ENCODE data around the gene PHACTR3.

Gene PHACTR3

DNA sequence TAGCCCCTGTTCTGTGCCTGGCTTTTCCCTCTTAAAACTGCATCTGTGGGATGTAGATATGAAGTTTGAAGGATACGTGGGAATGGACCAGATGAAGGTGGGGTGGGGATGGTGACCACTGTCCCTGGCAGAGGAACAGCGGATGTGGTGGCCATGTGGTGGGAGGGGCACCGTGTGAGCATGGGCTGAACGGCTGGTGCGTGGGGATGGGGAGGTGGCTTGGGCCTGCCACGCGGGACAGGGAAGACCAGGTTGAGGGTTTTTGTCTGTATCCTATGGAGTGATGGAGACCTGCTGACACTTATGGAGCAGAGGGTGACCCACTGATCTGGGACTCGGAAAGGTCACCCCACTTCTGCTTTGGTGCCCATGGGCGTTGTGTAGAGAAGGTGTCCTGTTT, 19.2 kb downstream of the PHACTR3 start:
- no peak for DNase-seq

DNA sequence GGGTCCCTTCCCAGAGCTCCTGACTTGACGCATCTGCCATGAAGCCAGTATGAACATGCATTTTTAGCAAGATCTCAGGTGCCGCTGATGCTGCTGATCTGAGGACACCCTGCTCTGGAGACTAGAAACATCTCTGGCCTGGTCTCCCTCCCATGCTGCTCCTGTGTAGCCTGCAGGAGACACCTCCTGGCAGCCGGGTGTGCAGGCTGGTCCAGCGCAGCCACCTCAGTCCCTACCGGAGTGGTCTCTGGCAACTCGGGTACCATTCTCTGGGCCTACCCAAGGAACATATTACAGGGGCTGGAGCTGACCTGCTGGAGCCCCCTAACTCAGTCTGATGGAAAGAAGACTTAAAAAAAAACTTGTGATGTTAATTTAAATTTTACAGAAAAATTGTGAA, 20.1 kb downstream of the PHACTR3 start:
- DNase-seq = no peak

DNA sequence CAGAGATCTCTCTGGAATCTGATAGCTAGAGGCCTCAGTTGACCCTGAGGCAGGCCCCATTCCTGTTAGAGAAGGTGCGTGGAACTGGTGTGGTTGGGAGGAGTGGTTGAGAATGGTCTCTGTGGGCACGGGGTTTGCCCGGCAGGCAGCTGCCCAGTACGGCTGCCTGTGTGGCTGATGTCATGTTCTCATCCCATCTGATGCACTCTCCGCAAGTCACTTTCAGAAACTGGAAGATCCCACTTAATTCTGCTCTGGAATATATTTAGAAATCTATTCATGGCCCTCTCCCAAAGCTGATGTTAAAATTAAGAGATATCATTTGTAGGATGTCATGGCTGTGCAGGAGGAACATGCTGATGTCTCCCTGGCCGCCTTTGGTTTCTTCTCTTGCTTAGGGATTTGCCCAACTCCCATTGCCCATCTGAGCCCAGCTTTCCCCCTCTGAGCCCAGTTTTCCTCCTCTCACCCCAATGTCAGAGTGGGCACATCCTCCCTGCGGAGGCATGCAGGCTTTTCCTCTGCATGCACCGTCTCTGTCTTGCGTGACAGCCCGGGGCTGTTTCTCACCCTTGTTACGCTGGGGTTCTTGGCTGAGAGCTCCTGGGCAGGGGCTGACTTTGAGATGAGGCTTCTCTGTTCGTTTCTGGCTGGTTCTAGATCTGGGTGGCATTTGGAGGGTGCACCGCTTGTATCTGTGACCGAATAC, 21.0 kb downstream of the PHACTR3 start:
- DNase-seq = no peak

DNA sequence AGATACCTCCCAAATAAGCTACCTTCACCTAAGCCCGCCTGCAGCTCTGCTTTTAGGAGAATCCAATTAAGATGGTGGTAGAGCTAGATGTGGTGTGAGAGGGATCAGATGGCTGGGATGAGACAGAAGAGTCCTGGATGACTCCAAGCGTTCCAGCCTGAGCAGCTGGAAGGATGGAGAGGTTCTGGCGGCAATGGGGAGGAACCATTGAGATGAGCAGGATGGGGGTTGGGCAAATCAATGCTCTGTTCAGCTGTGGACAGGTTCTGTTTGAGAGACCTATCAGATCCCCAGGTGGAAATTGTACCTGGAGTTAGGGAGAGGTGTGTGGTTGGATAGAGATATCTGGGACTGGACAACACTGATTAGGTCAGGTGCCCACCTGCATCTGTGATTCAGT, 23.0 kb downstream of the PHACTR3 start:
- no peak for DNase-seq

DNA sequence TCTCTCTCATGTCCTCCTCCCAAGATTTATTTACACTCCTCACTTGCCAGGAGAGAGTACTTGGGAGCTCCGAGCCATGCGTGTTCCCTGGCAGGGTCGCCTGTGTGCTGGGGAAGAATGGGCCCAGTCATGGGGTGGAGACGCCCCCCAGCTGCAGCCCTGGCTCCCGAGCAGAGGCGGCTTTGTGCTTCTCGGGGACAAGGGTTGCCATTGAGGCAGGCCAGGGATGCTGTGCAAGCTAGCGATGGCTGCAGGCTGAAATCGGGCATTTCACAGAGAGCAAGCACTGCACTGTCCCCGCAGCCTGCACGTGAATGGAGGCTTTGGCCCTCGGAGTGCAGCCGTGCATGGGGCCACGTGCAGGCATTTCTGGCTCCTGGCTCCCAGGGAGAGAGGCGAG, 23.8 kb downstream of the PHACTR3 start:
- no peak for DNase-seq

DNA sequence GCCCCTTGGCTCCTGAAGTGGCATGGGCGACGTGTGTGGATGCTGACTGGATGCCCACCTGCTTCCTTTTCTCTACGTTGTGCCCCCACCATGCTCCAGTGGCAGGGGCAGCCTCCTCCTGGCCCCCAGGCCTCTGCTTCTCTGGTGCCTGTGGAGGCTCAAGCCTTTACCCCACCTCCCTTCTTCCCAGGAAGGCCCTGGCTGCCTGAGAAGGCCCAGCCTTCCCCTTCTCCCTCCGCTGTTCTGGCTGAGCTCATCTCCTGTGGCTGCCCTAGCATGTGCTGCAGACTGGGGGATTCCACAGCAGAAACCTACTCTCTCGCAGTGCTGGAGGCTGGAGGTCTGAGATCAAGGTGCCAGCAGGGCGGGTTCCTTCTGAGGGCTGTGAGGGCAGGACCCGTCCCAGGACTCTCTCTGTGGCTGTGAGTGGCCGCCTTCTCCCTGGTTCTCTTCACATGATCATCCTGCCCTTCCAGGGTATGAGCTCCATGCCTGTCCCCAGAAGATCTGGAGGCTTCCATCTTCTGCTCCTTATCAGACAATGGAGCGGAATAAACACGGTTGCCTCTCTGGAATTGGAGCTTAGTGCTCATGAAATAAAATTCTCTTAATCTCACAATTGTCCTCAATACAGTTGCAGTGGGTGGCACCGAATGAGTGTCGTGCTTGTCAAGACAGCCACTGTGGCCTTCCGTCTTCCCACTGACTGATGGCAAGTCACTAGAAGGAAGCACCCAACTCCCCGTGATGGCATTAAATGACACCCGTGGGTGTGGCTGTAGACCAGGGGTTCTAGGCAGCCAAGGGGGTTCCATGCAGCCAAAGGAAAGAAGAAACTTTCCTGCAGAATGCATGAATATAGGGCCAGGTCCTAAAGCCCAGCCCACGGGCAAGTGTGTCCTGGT, 25.1 kb downstream of the PHACTR3 start:
- no peak for DNase-seq

DNA sequence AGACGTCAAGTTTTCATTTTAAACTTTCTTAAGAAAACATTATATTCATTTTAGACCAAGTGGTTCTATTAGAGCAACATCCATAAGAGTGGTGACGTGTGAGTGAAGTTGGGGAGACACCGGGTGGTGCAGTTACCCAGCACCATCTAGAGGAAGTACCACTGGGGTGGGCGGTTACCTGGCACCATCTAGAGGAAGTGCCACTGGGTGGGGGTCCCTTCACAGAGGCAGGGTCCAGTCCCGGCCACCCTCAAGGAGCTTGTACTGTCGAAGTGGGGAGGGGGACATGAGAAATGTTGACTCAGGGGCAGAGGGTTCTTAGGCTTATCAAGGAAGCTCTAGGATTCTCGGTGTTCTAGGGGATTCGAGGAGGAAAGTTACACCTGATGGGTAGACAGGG, 26.2 kb downstream of the PHACTR3 start:
- no peak for DNase-seq

DNA sequence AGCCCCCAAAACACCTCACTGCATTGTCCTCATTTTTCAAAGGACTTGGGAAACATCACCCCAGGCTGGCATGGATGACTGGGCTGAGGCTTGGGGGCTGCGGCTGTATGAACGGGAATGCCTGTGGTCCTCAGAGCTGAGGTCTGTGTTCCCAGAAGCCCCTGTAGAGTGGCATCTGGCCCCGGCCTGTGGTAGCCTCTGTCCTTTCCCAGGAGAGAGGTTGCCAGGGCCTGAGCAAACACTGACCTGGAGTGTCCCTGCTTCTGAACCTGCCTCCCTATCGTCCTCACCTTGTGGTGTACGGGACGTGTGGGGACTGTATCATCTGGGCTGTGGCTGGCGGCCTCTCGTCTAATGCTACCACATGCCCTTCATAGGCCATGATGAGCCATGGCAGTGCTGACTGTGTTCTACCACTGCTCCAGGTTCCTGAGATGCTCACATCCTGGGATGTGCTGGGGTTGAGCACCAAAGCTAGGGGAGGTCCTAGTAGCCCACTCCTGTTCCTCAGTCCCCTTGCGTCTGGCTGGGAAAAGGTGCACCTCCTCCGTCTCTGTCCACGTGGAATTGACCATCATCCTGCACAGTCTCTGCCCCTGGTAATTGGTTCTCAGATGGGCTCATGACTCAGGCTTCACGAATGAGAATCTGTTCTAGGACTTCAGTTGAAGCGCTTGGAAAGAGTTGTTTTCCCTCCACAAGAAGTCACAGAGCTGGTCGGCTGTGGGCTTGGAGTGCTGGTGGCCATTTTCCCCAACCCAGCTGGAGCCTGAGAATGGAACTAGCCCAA, 27.6 kb downstream of the PHACTR3 start:
- no peak for DNase-seq

DNA sequence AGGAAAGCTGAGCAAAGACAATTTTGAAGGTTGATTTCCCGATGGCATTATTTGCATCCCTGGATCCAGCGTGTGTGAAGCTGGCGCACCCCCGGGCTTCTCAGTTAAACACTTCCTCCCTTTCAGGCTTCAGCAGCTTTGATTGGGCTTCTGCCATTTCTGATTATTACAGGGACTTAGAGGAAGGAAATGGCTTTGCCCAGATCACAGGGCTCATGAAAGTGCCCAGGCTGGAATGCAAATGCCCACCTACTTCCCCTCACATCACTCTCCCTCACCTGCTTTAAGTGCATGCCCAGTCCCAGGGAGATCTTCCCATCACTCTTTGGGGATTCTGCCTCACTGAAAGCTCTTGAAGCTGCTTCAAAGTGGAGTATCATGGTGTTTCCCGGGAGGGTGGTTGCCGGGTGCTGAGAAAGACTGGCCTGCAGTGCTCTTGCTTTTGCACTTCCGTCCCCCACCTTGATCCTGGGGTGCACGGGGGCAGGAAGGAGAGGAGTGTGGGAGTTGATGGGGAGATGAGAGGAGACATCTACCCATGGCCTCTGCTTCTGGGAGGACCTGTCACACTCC, 28.3 kb downstream of the PHACTR3 start:
- no peak for DNase-seq

DNA sequence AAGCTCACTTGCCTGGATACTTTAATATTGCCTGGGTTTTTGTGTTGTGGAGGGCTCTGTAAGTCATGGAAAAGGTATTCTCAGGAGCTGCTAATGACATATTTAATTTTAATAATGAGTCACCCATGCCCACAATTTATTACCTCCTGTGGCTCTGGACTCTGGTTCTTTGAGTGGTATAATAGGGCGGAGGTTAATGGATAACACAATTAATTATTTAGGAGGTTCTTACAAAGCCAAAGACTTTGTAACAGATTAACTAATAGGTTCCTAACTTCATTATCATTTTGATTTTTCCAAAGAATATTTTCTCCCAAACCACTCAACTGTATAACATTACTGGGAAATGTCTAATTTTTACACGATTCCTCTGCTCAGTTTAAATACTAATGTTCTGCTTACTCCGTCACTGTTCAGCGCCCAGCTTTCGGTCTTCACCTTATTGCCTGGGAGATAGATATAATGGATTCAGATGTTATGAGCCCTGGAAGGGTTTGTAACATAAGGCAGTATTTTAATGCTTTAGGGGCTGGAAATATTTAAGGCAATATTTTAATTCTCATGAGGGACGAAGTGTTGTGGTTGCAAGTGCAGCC, 29.4 kb downstream of the PHACTR3 start:
- no peak for DNase-seq

DNA sequence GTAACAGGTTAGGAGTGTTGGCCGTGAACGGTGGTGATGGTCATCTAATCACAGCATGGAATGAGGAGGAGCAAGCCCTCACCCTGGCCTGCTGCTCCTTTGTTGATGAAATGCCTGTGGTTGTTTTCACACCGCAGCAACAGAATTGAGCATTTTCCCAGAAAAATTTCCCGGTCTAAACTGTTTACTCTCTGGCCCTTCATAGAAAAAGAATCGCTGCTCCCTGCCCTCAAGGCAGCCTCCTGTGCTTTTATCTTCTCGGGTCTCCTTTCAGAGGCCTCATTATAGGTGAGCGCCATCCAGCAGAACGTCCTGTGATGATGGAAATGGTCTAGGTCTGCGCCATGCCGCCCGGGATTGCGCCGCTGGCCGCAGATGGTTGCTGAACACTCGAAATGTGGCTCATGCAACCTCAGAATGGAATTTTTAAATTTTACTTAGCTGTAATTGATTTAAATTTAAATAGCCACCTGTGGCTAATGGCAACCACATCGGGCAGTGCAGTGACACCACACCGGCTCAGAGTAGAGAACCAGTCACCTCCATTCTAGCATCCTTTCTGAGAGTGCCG, 30.2 kb downstream of the PHACTR3 start:
- no peak for DNase-seq

DNA sequence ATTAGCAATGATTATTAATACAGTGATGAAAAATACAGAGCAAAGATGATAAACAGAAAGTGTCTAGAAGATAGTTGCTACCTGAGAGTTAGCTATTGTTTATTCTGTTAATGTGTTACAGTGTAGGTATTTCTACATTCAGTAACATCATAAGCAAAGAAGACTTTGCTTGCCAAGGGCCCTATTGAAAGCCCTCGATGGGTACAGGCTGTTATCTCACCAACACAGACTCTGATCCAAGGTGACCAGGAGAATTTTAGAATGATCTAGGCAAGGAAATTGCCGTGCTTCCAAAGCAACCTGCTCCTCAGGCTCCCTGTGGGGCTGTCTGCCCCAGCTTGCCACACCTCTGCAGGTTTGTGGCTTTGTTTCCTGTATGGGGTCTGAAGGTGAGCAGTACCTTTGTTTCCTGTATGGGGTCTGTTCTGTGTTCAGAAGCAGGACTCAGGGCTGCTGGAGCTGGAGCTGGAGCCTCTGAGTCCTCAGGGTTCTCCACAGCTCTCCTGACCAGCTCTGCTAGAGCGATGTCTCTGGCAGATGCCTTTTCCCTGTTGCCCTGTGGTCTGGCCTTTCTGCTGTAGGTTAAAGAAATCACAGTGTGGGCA, 32.5 kb downstream of the PHACTR3 start:
- DNase-seq = no peak

DNA sequence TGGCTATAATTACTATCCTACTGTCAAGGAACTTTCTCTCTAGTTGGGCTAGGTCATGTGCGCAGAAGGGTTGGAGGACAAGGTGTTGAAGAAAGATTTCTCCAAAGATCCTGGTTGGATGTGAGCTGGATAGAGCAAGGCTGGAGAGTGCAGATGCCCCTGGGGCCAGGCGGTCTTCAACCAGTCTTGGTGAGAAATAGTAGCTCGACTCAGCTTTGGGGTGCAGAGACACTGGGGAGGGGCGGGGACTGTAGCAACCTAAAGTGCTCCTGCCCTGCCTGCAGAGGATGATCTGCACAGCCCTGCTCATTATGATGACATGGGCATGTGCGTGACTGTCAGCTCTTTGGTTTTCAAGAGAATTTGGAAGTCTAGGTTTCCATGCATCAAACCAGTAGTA, 35.9 kb downstream of the PHACTR3 start:
- DNase-seq = no peak

DNA sequence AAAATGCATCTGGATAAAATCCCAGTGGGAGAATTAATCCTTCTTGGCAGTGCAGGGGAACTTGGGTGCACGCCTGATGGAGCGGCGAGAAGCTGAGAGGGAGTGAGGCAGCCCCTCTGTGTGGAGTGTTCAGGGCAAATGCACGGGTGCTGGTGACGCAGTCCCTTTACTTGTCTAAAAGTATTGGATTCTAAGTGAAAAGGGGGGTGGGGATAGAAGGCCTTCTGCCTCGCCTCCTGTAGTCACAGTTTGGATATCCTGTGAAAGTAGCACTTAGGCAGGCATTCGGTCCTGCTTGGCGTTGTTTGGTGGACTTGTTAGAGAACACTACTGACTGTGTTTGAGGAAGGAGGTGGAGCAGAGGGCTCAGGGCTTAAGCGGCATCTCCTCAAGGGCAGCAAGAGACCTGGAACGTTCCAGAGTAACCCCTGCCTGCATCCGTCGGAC, 39.3 kb downstream of the PHACTR3 start:
- no peak for DNase-seq

DNA sequence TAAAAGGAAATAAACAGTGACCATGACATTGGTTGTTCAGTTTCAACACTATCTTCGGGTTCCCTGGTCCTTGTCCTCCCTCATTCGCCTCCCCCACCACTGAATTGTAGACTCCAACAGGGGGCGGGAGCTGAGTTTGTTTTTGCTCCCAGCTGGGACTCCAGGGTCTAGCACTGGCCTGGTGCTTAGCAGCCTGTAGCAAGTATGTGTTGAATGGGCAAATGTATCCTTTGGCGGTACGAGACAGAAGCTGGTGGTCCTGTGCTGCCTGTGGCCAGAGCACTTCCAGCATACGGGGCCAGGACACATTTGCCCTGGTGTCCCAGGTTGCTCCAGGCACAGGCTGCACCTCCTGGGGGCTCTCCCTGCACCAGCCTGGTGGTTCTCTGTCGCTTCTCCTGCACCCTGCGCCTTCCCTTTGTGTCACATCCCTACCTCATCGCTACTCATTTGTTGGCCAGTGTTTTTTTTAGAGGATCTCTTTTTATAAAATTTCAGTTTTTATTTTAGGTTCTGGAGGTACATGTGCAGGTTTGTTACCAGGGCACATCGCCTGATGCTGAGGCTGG, 40.1 kb downstream of the PHACTR3 start:
- DNase-seq = no peak

DNA sequence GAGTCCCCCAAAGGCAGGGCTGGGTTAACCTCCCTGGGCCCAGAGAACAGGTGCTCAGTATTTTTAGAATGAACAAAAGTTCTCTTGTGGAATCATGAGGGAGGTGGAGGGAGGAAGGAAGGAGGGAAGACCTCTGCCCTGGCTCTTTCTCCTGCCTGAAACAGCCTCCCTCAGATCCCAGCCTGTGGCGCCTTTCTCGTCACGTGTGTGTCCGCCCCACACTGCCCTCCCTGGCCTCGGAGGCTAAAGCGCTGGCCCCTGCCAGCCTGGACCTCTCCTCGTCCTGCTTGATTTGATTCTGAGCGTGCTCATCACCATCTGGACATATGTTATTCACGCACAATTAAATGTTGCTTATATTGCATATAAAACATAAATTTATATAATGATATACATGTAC, 40.9 kb downstream of the PHACTR3 start:
- DNase-seq = no peak

DNA sequence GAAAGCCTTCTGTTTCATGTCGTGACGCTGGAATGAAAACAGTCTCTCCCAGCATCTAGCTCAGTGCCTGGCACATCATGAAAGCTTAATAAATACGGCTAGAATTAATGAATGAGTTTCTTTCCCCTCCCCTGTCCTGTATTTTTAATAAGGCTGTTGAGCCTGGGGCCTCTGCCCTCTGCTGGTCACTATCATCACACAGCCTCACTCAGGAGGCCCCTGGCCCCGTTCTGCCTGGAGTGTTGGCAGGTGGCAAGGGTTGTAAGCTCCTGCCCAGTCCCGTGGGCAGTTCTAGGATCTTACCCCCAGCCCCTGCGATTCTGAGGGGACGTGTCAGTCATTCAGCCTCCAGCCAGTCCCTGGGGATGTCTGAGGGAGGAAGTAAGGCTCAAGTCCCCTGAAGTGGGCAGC, 41.4 kb downstream of the PHACTR3 start:
- no peak for DNase-seq

DNA sequence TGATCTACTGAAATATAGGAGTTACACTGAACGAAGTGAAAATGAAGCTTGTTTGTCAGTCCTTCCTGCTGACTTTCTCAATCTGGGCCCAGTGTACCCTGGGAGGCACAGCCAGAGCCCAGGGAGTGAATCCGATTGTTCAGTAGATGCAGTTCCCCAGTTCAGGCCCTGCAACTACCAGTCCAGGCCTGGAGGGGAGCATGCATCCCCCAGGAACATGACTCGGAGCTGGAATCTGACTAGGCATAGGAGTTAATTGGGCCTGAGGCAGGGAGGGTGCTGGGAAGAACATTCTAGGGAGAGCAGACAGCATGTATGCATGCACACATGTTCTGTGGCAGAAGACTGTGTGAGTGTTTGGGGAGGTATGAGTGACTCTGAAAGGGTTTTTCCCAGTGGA, 42.1 kb downstream of the PHACTR3 start:
- DNase-seq = no peak

DNA sequence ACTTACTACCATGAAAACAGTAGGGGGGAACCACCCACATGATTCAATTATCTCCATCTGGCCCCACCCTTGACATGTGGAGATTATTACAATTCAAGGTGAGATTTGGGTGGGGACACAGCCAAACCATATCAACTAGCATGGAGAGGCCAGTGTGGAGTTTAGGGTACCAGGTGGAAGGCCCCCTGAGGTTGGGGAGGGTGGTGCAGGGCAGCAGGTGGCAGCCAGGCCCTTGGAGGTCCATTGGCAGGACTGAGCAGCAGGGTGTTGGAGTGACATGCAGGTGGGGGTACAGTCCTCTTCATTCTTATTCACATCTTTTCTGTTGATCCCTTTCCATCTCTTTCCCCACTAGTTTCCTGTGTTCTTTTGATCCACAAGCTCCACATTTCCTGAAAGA, 42.9 kb downstream of the PHACTR3 start:
- no peak for DNase-seq

DNA sequence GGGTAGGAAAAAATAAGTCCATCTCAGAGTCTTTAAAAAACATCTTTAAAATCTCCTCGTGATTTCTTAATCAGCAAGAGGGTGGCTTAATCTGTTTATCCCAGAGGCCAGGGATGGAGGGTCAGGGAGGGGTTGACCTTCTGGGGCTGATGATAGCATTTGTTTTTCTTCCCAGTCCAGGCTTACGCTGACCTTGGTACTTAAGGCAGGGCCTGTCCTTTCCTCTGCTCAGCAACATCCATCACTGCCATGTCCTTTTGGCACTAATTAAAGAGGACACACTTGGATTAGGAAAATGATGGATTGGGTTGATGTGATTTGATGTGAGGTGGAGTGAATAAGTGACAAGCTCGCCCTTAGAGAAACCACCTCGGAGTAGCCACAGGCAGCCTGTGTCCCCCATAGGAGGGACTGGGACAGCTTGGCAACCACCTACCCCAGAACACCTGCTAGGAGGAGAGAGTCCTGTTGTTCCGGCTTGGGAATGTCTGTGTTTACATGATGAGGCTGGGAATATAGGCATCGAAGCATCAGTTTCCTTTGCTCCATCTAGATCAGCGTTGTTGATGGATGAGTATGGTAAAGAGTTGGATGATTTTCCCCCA, 44.2 kb downstream of the PHACTR3 start:
- DNase-seq = no peak

DNA sequence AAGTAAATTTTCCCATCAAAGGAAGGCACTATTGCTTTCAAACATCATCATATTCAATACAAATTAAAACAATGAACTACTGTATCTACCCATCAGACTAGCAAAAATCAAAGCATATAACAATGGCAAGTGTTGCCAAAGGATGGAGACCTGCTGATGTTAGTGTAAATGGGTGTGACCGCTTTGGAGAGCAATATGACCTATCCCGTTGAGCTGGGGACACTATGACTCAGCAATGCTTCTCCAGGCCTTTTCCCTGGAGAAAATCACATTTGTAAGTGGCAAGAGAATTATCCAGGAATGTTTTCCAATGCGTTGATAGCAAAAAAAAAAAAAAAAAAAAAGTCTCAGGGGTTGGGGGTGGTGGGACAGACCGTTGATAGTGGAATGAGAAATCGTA, 46.1 kb downstream of the PHACTR3 start:
- no peak for DNase-seq
